IPS-NIHi11 (cell line): ENCODE results near the gene MIGA1.
"Not testable (repeated sequence)": the region's sequence is repeated elsewhere in the genome, so short reads cannot be mapped to it uniquely, and the experiment has no call there.

Experiments
- DNase-seq: peaks from one replicate; pipeline ENCODE4 v3.0.0; 2012; ENCODE audit warnings: mixed read lengths, low spot score

The MIGA1 gene

DNA sequence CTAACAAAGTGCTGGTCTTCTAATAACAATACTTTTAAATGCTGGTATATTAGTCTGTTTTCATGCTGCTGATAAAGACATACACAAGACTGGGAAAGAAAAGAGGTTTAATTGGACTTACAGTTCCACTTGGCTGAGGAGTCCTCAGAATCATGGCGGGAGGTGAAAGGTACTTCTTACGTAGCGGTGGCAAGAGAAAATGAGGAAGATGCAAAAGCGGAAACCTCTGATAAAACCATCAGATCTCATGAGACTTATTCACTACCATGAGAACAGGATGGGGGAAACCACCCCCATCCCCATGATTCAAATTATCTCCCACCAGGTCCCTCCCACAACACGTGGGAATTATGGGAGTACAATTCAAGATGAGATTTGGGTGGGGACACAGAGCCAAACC lies 139.5 kb downstream of the MIGA1 start:
- DNase-seq = not testable (repeated sequence)

DNA sequence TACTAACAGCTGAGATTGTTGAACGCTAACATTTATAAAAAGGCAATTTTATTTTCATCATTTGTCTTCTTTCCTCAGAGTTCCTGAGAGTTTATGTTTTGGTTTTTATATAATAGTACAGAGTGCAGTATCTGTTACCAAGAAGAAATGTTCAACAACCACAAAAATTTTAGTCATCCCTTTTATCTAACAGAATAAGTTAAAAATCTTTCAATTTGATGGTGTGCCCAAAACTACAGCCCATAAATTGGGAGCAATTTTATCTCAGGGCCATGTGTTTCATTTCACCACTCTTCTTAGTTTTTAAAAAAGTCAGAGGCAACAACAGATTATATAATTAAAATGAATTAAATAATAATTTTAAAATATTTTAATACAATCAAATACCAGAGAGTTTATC lies 146.1 kb downstream of the MIGA1 start:
- no peak for DNase-seq

DNA sequence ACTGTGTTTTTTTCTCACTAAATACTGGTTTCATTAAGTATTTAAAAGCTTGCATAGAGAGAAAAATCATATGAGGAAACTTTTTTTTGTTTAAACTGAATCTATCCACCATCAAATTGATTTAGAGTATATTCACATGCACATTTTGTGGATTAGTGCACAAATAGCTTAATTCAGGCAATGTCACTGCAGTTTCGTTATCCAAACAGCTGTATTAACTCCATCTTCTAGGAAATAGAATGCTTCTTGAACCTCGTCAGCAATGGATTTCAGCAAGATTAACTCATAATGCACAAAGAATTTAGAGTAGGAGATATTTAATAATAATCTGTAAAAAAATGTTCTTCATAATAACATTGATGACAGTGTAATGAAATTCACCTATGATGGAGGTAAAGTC lies 146.5 kb downstream of the MIGA1 start:
- no peak for DNase-seq

DNA sequence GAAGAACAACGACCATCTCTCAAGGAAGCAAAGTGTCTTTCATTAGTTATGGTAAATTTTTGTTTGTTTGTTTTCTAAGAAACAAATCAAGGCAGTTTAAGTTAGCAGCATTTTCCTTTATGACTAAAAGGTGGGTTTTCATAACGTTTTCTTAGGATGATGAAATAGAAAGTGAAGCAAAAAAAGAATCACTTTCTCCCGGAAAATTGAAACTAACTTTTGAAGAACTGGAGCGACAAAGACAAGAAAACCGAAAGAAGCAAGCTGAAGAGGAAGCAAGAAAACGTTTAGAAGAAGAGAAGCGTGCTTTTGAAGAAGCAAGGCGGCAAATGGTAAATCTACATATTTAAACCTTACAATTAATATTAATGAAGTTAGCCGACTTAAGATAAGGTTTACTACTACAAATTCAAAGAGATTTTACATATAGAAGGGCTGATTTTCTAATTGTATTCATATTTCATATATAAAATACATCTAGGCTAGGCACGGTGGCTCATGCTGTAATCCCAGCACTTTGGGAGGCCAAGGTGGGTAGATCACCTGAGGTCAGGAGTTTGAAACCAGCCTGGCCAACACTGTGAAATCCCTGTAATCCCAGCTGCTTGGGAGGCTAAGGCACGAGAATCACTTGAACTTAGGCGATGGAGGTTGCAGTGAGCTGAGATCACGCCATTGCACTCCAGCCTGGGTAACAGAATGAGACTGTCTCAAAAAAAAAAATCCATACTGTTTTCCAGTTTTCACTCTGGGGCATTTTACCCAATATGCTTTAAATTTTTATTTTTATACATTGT lies 147.3 kb downstream of the MIGA1 start:
- DNase-seq = no peak

DNA sequence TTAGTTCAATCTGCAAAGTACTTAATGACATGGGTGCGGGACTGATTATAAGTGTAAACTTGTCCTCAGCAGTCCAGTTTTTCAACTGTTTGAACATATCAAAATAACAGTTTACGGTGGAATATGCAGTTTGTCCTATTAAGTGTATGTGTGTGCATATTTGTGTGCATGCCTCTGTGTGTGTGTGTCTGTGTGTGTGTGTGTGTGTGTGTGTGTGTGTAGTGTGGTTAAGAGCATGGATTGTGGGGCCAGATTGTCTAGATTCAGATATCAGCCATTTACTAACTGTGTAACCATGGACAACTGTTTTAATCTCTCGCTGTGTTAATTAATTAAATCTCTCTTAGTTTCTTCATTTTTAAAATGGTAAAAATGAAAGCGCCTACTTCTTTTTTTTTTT lies 148.0 kb downstream of the MIGA1 start:
- DNase-seq = no peak
